Esophagus muscularis mucosa (tissue), 4 donors: ENCODE measurements around the gene OMA1. TPM values are rescaled to one million over a fixed set of nuclear protein-coding genes. Genes with fewer than 3 reads are reported as not detected.

ENCODE experiments used
- DNase-seq: peaks from one replicate; pipeline ENCODE4 v3.0.0-alpha.2; 2017; ENCODE audit errors: extremely low spot score
- H3K27ac ChIP-seq, 4 donors: fragments of 200-600 bp; sonication (generic); replicated peaks in 1 of 4; 1 replicate in 3 of 4; 2 replicates in 1 of 4; pipeline ENCODE4 v1.5.1; 2016 to 2019; ENCODE audit warnings: mild to moderate bottlenecking in 1 of 4
- H3K27me3 ChIP-seq, 4 donors: fragments of 200-600 bp; sonication (generic); one replicate each; pipeline versions ENCODE4 v1.5.1 to v1.6.0; 2016 to 2019
- H3K36me3 ChIP-seq, 4 donors: fragments of 200-600 bp; sonication (generic); one replicate each; pipeline ENCODE4 v1.5.1; 2016 to 2019
- H3K4me1 ChIP-seq, 4 donors: fragments of 200-600 bp; sonication (generic); one replicate each; pipeline ENCODE4 v1.5.1; 2016 to 2019
- H3K4me3 ChIP-seq, 4 donors: fragments of 200-600 bp; sonication (generic); 1 replicate in 2 of 4; 2 replicates in 2 of 4; pipeline ENCODE4 v1.5.1; 2016 to 2019; ENCODE audit warnings: mild to moderate bottlenecking in 4 of 4, moderate library complexity in 1 of 4
- H3K9me3 ChIP-seq, 4 donors: fragments of 200-600 bp; sonication (generic); 1 replicate in 3 of 4; 2 replicates in 1 of 4; pipeline ENCODE4 v1.5.1; 2016 to 2019
- CTCF ChIP-seq, 3 experiments: fragments of 200-600 bp in 2 of 3; fragments of 450-650 bp in 1 of 3; sonication (generic) in 2 of 3; IDR thresholded peaks; one replicate each; pipeline ENCODE4 v1.5.1; 2017 to 2019; ENCODE audit warnings: antibody characterized with exemption in 3 of 3, mild to moderate bottlenecking in 2 of 3, moderate library complexity in 1 of 3
- EP300 ChIP-seq: sonication (generic); formaldehyde crosslinking; IDR thresholded peaks from one replicate; pipeline ENCODE4 v1.6.1; 2017; ENCODE audit warnings: antibody characterized with exemption
- POLR2A ChIP-seq: fragments of 450-650 bp; IDR thresholded peaks from one replicate; pipeline ENCODE4 v1.6.1; 2017; ENCODE audit warnings: antibody characterized with exemption, moderate library complexity, mild to moderate bottlenecking, low read depth
- POLR2AphosphoS5 ChIP-seq, 2 donors: sonication (generic); formaldehyde crosslinking; IDR thresholded peaks; one replicate each; pipeline ENCODE4 v1.6.1; 2017; ENCODE audit warnings: antibody characterized with exemption in 2 of 2
- WGBS: methylation state at CpG from one replicate; pipeline ENCODE4 v1.1.5; 2018; 5-methylcytosine and 5-hydroxymethylcytosine counted together
- intact Hi-C: fragments of 100-400 bp; cut with DNase I; formaldehyde crosslinking; loops from one replicate; pipeline ENCODE4 v1.15.1; 2023
- total RNA-seq, 4 donors: library from RNA; depleted of rRNA; stranded (reverse); fragments of >200 nt; gene quantifications; one replicate each; pipeline versions ENCODE4 v1.1.0 to v1.2.1, GENCODE V29; 2016

OMA1 gene
- total RNA-seq, 4 donors from 2014 or later, result 25.8 to 53.6 (median 32.9) TPM

GRCh38 chr1:58487002-58487401, 59.5 kb downstream of the OMA1 start:
- Histone ChIP-seq H3K4me3 (no peak overlapping the region), H3K9me3 (peaks cover 0 to 5% (median 0%) of the 10 kb centered on the region in 4 donors), H3K27me3 (no peaks in the 10 kb centered on the region), H3K36me3 (peaks cover 13 to 23% (median 15%) of the 10 kb centered on the region in 4 donors), H3K27ac (no peak overlapping the region), H3K4me1 (no peaks in the 10 kb centered on the region)
- WGBS, result 90% methylated on average over 5 of the region's 5 CpGs
- DNase-seq, result no peak
- no peak for TF ChIP-seq POLR2A
- no peak for TF ChIP-seq POLR2AphosphoS5 (IDR thresholded peaks at IDR 0.05)
- TF ChIP-seq CTCF (IDR thresholded peaks at IDR 0.05), result no peak
- no peak for TF ChIP-seq EP300
- intact Hi-C loops, result no loop called here

GRCh38 chr1:58481962-58482361, 64.6 kb downstream of the OMA1 start:
- Histone ChIP-seq H3K4me3 (no peak overlapping the region), H3K9me3 (no peaks in the 10 kb centered on the region), H3K36me3 (peaks cover 0 to 29% (median 6%) of the 10 kb centered on the region in 4 donors), H3K27ac (no peak overlapping the region), H3K27me3 (no peaks in the 10 kb centered on the region), H3K4me1 (no peaks in the 10 kb centered on the region)
- 95% methylated on average over 2 of the region's 2 CpGs for WGBS
- TF ChIP-seq POLR2AphosphoS5 (IDR thresholded peaks at IDR 0.05), result no peak
- no peak for TF ChIP-seq CTCF (IDR thresholded peaks at IDR 0.05)
- TF ChIP-seq POLR2A, result no peak
- TF ChIP-seq EP300, result no peak
- intact Hi-C loops, result no loop called here
- no peak for DNase-seq

- 84% methylated on average over 2 of the region's 2 CpGs for WGBS
- H3K4me3 ChIP-seq, result no peak overlapping the region
- intact Hi-C loops, result no loop called here
Measured at GRCh38 chr1:58480191-58480590, 66.3 kb downstream of the OMA1 start.

GRCh38 chr1:58477390-58477789, 69.1 kb downstream of the OMA1 start:
- no peak for DNase-seq
- Histone ChIP-seq H3K36me3 (peaks cover 0 to 25% (median 4%) of the 10 kb centered on the region in 4 donors), H3K4me1 (no peaks in the 10 kb centered on the region), H3K27me3 (no peaks in the 10 kb centered on the region), H3K9me3 (no peaks in the 10 kb centered on the region), H3K4me3 (no peak overlapping the region), H3K27ac (no peak overlapping the region)
- TF ChIP-seq CTCF (IDR thresholded peaks at IDR 0.05) (no peak), POLR2A (no peak), POLR2AphosphoS5 (IDR thresholded peaks at IDR 0.05) (no peak), EP300 (no peak)
- intact Hi-C loops, result no loop called here
- 98% methylated on average over 3 of the region's 3 CpGs for WGBS

More at GRCh38 chr1:58480191-58480590, 66.3 kb downstream of the OMA1 start:
- no peak for DNase-seq
- no peak overlapping the region for H3K27ac ChIP-seq
- no peaks in the 10 kb centered on the region for H3K9me3 ChIP-seq
- H3K27me3 ChIP-seq, result no peaks in the 10 kb centered on the region
- H3K4me1 ChIP-seq, result no peaks in the 10 kb centered on the region
- peaks cover 0 to 29% (median 6%) of the 10 kb centered on the region in 4 donors for H3K36me3 ChIP-seq
- TF ChIP-seq EP300 (no peak), POLR2A (no peak), CTCF (IDR thresholded peaks at IDR 0.05) (no peak), POLR2AphosphoS5 (IDR thresholded peaks at IDR 0.05) (no peak)

- no peak overlapping the region for H3K4me3 ChIP-seq
- H3K4me1 ChIP-seq, result no peaks in the 10 kb centered on the region
- H3K9me3 ChIP-seq, result no peaks in the 10 kb centered on the region
- peak; percentile 66 for DNase-seq
- WGBS, result 88% methylated on average over 3 of the region's 3 CpGs
- no peak overlapping the region for H3K27ac ChIP-seq
- TF ChIP-seq POLR2AphosphoS5 (IDR thresholded peaks at IDR 0.05), result no peak
- no peak for TF ChIP-seq EP300
- no peak for TF ChIP-seq POLR2A
- TF ChIP-seq CTCF (IDR thresholded peaks at IDR 0.05), result no peak
- intact Hi-C loops, result no loop called here
- peaks cover 0 to 16% (median 4%) of the 10 kb centered on the region in 4 donors for H3K36me3 ChIP-seq
- no peaks in the 10 kb centered on the region for H3K27me3 ChIP-seq
Measured at GRCh38 chr1:58476179-58476578, 70.3 kb downstream of the OMA1 start.
